Adipose tissue (tissue), 3 donors: ENCODE data around the gene MUCL3. TPM values are rescaled to one million over a fixed set of nuclear protein-coding genes. Genes with fewer than 3 reads are reported as not detected.
"Not testable (repeated sequence)": the region's sequence is repeated elsewhere in the genome, so short reads cannot be mapped to it uniquely, and the experiment has no call there.

Source experiments
- H3K27ac ChIP-seq: one replicate; pipeline ENCODE4 v1.5.1; 2013; ENCODE audit warnings: low read depth, low read length
- WGBS, 3 donors: extraction: QIAGEN DNeasy Blood & Tissue Kit; methylation state at CpG; one replicate each; pipeline ENCODE4 v1.1.7; 2013; 5-methylcytosine and 5-hydroxymethylcytosine counted together
- polyA plus RNA-seq, 3 donors: library from polyadenylated mRNA; stranded (reverse); fragments of 200-250 nt; gene quantifications; one replicate each; pipeline ENCODE4 v1.2.3, GENCODE V29; 2013
- donor health status: healthy with polysubstance abuse.
- donor health status: Bipolar disorder and iron deficiency.
- donor health status: healthy.

Gene MUCL3
- polyA plus RNA-seq, 3 donors, result 0.08 to 8.5 (median 2.7) TPM

DNA sequence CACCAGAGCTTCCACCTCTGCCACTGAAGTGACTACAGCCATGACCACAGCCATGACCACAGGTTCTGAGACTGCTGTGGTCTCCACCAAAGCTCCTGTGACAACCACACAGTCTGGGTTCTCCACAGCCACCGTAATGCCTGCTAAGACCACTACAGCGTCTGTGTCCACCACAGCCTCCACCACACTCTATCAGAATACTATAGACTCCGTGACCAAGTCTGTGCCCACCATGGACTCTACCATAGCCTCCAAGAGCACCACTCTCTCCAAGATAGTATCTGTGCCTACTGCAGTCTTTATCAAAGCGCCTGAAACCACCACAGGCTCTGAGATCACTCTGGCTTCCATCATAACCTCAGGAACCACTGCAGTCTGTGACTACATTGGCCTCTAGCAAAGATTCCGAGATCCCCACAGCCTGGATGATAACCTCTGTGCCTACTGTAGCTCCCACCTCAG, 24.4 kb downstream of the MUCL3 start:
- WGBS, 3 donors, result 65 to 92% (median 89%) methylated on average over 5 of the region's 5 CpGs
- H3K27ac ChIP-seq, result no peak overlapping the region

DNA sequence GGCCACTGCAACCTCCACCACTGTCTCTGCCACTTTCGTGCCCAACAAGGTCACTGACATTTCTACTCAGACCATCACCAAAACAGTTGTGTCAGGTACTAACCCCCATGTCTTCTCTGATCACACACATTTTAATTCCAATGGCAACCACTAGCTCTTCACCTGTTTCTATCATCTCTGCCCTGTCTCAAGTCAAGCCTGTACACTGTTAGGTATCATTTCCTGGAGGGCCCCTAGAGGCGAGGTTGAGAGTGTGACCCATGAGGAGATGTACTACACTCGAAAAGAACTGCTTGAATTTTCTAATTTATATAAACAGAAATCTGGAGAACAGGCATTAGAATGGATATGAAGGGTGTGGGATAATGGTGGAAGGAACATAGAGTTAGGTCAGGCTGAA, 25.4 kb downstream of the MUCL3 start:
- 49 to 79% (median 73%) methylated on average over 3 of the region's 3 CpGs for WGBS, 3 donors

GRCh38 chr6:30969171-30969570, 28.4 kb downstream of the MUCL3 start:
- 90 to 93% (median 91%) methylated on average over 6 of the region's 6 CpGs for WGBS, 3 donors
- H3K27ac ChIP-seq, result not testable (repeated sequence)

More for the DNA sequence above, 25.4 kb downstream of the MUCL3 start:
- no peak overlapping the region for H3K27ac ChIP-seq

GRCh38 chr6:30970946-30971345, 30.2 kb downstream of the MUCL3 start:
- 86 to 87% (median 87%) methylated on average over 5 of the region's 5 CpGs for WGBS, 3 donors
- no peak overlapping the region for H3K27ac ChIP-seq

- no peak overlapping the region for H3K27ac ChIP-seq
- 91 to 95% (median 93%) methylated on average over 4 of the region's 4 CpGs for WGBS, 3 donors
Observed at GRCh38 chr6:30972816-30973215, 32.0 kb downstream of the MUCL3 start.

DNA sequence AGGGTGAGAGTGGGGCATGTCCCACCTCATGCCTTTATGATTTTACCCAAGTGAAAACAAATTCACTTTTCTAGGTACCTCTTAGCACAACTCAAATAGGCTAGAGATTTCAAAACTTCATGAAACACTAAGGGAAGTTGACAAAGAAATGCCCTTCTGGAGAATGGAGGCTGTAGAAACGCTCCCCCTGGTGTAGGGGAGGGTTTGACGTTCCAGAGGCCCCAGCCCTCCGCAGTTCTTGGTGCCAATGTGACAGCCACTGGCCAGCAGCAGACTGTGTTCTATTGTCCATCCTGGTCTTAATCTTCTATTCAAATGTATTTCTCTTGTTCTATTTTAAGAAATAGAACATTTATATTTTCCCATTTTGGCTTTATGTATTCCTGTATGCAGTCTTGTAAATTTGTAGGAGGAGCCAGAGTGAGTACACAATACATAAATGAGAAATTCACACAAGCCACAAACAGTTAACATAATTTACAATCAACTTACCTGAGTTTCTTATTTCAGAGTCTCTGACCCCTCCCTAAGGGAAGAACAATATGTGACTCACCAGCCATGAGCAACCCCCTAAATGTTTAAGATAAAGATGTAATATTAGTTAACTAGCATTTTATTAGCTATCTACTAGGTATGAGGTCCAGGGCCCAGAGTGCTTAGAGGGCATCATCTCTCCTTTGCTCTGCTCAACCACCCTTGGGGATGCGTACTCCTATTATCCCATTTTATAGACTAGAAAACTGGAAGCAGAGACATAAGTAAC, 33.9 kb downstream of the MUCL3 start:
- WGBS, 3 donors, result 78 to 88% (median 84%) methylated on average over 4 of the region's 4 CpGs
- H3K27ac ChIP-seq, result no peak overlapping the region

DNA sequence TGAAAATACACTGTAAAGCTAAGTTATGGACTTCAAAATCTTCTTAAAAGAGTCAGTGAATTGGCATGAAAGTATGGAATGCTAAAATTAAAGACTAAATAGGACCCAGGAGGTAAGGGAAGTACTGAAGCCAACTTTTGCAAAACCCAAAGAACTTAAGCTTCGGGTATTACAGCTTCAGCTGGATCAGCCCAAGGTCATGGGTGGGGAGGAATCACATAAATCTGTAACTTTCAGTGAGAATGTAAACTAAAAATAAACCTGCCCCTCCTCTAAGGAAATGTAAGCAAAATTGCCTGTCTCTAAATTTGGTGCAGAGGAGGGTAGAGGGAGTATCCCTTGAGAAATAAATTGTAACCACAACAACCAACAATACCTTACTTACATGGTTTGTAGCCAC, 38.4 kb downstream of the MUCL3 start:
- WGBS, 3 donors, result 19 to 38% (median 38%) methylated on average over 1 of the region's 1 CpG

DNA sequence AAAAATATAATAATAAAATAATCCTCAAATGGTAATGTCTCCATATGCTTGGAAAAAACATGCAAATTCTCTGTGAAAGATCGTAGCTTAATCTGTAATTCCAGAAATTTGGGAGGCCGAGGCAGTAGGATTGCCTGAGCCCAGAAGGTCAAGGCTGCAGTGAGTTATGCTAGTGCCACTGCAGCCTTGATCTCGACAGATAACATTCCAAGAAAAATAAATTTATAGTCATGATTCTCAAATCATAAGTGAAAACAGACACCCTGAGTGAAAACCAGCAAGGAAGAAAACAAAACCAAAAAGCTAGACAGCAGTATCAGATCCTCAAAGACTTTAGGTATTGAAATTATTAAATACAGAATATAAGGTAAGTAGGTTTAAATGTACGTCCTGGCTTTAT, 38.9 kb downstream of the MUCL3 start:
- 42 to 73% (median 68%) methylated on average over 4 of the region's 4 CpGs for WGBS, 3 donors
- H3K27ac ChIP-seq, result no peak overlapping the region

More for the DNA sequence above, 38.4 kb downstream of the MUCL3 start:
- H3K27ac ChIP-seq, result no peak overlapping the region

DNA sequence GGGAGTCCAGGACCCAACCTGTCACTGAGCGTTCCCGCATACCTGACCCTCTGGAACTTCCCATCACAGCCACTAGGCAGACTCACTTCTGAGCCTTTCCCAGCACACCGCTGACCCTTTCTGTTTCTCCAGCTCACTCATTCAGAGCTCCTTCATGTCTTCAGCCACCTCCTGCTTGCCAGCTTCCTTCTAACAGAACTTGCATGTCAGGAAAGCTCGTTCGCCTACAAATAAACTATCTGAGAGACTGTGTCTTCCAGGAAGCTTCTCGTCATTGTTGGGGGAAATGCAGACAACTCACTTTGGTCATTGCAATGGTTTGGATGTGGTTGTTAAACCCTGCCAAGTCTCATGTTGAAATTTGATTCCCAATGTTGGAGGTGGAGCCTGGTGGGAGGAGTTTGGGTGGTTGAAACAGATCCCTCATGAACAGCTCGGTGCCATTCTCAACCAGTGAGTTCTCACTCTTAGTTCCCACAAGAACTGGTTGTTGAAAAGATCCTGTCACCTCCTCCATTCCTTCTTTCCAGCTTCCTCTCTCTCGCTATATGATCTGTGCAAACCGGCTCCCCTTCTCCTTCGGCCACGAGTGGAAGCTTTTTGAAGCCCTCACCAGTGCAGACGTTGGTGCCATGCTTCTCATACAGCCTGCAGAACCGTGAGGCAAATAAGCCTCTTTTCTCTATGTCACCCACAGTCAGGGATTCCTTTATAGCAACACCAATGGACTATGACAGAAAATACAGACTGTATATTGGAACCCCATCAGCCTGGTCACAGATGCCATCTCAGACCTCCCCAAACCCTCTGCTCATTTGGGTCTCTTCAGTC, 41.4 kb downstream of the MUCL3 start:
- no peak overlapping the region for H3K27ac ChIP-seq

DNA sequence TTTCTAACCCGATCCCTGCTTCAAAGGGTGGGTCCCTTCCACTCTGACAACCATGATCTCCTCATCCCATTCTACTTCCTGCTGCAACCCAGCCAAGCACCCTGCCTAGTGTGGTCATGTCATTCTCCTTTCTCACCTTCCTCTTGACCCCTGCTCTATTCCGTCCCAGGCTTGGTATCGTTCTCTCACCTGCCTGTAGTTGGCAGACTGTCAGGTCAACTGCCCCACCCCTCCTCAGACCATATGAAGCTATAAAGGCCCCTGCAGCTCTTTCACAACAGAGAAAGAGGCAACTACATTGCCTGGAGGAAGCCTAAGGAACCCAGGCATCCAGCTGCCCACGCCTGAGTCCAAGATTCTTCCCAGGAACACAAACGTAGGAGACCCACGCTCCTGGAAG, 42.7 kb downstream of the MUCL3 start, which contains the start of gene MUC21:
MUC21 (plus strand) TSS at position 280 of the 400 bp plus-strand sequence. CDS start 241 bp downstream, outside the sequence.
- H3K27ac ChIP-seq, result no peak within 1 kb of the TSS
- WGBS, 3 donors, result 82 to 86% (median 84%) methylated on average over 6 of the region's 6 CpGs

More for the DNA sequence above, 41.4 kb downstream of the MUCL3 start:
- 20 to 25% (median 25%) methylated on average over 13 of the region's 13 CpGs for WGBS, 3 donors

- 76 to 84% (median 83%) methylated on average over 5 of the region's 5 CpGs for WGBS, 3 donors
- no peak overlapping the region for H3K27ac ChIP-seq
Observed at GRCh38 chr6:30985490-30985889, 44.7 kb downstream of the MUCL3 start.

DNA sequence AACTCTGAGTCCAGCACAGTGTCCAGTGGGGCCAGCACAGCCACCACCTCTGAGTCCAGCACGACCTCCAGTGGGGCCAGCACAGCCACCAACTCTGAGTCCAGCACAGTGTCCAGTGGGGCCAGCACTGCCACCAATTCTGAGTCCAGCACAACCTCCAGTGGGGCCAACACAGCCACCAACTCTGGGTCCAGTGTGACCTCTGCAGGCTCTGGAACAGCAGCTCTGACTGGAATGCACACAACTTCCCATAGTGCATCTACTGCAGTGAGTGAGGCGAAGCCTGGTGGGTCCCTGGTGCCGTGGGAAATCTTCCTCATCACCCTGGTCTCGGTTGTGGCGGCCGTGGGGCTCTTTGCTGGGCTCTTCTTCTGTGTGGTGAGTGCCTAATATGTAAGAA, 46.5 kb downstream of the MUCL3 start:
- H3K27ac ChIP-seq, result no peak overlapping the region
- WGBS, 3 donors, result 87 to 94% (median 90%) methylated on average over 6 of the region's 6 CpGs

GRCh38 chr6:30988209-30988825, 47.5 kb downstream of the MUCL3 start:
- WGBS, 3 donors, result 78 to 91% (median 88%) methylated on average over 9 of the region's 9 CpGs
- no peak overlapping the region for H3K27ac ChIP-seq

DNA sequence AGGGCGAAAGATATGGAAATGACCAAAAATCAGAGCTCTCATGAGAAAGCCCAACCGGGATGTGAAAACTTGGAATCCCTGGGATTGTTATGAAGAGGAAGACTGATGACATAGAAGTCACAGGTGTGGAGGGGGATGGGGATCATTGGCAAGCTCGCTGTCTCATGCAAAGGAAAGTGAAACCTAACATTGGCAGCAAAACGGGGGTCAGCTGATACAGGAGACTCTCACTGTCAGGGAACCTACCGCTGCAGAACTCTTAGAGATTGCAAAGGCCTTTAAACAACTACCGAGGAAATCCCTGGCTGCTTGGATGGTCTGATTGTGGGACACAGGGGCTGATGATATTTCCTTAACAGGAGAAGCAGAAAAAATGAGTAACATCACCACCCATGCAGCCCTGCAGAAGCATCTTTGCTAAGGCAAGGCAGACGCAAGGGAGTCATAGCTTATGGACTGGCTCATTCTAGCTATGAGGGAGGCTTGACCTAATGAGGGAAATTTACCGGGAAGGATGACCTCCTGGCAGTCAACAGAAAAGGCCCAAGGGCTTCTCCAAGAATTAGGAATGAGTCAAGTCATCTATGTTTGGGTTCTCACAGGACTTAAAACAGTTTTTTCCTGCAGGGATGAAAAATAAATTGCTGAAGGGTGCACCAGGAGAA, 49.8 kb downstream of the MUCL3 start:
- 56 to 73% (median 56%) methylated on average over 8 of the region's 8 CpGs for WGBS, 3 donors
- no peak overlapping the region for H3K27ac ChIP-seq

- WGBS, 3 donors, result 80 to 88% (median 84%) methylated on average over 2 of the region's 2 CpGs
- no peak overlapping the region for H3K27ac ChIP-seq
Observed at GRCh38 chr6:30991891-30992290, 51.1 kb downstream of the MUCL3 start.

GRCh38 chr6:30997301-30997700, 56.5 kb downstream of the MUCL3 start:
- H3K27ac ChIP-seq, result no peak overlapping the region

GRCh38 chr6:30998785-30999184, 58.0 kb downstream of the MUCL3 start:
- WGBS, 3 donors, result 59 to 71% (median 65%) methylated on average over 5 of the region's 5 CpGs
- no peak overlapping the region for H3K27ac ChIP-seq

More at GRCh38 chr6:30997301-30997700, 56.5 kb downstream of the MUCL3 start:
- 68 to 100% (median 80%) methylated on average over 2 of the region's 2 CpGs for WGBS, 3 donors
